ENCODE data around the gene TMEM132D. TPM values are rescaled to one million over a fixed set of nuclear protein-coding genes. Genes with fewer than 3 reads are reported as not detected.

The TMEM132D gene
- total RNA-seq, 2 donors from 2014 or later: not detected

- H3K36me3 ChIP-seq: no peaks in the 10 kb centered on the region
- no peak overlapping the region for H3K4me3 ChIP-seq
- H3K27ac ChIP-seq: no peak overlapping the region
- H3K4me1 ChIP-seq: no peaks in the 10 kb centered on the region
- TF ChIP-seq, protein P1, sequence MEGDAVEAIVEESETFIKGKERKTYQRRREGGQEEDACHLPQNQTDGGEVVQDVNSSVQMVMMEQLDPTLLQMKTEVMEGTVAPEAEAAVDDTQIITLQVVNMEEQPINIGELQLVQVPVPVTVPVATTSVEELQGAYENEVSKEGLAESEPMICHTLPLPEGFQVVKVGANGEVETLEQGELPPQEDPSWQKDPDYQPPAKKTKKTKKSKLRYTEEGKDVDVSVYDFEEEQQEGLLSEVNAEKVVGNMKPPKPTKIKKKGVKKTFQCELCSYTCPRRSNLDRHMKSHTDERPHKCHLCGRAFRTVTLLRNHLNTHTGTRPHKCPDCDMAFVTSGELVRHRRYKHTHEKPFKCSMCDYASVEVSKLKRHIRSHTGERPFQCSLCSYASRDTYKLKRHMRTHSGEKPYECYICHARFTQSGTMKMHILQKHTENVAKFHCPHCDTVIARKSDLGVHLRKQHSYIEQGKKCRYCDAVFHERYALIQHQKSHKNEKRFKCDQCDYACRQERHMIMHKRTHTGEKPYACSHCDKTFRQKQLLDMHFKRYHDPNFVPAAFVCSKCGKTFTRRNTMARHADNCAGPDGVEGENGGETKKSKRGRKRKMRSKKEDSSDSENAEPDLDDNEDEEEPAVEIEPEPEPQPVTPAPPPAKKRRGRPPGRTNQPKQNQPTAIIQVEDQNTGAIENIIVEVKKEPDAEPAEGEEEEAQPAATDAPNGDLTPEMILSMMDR (IDR thresholded peaks at IDR 0.05): no peak
- no peaks in the 10 kb centered on the region for H3K27me3 ChIP-seq
- no peak for DNase-seq (ENCODE audit: low spot score)
- no peaks in the 10 kb centered on the region for H3K9me3 ChIP-seq
These were observed 288.8 kb downstream of the TMEM132D start for GRCh38 chr12:129615001-129615400.

DNA sequence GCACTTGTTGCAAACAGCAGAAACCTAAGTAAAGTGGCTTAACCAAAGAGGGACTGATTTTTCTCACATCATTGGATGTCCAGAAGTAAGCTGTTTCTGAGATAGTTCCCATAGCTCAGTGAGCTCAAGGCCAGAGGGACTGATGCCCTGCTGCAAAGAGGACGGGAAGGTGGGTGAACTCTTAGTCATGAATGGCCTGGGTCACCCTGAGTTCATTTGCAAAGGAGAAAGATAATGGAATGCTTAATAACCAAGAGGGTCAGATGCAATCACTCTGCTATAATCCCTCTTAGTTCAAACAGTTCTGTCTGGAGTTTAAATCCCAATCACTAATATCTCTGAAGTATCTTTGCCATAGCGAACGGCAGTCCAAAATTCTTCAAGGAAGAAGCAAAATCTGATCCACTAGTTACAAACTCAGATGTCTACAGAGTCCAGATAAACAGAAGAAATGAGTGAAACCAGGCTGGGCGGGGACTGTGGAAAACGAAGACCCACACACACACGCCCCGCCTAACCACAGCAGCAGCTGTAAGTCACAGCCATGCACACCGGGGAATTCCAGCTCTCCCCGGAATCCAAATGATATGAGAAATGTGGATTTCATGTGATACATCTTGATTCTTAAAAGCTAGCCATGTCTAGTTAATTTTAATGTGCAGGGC, 289.5 kb downstream of the TMEM132D start:
- Histone ChIP-seq H3K4me3 (no peak overlapping the region), H3K27me3 (no peaks in the 10 kb centered on the region), H3K27ac (no peak overlapping the region), H3K9me3 (no peaks in the 10 kb centered on the region), H3K36me3 (no peaks in the 10 kb centered on the region), H3K4me1 (no peaks in the 10 kb centered on the region)
- TF ChIP-seq, protein P1 (IDR thresholded peaks at IDR 0.05): no peak
- no peak for DNase-seq (ENCODE audit: low spot score)

DNA sequence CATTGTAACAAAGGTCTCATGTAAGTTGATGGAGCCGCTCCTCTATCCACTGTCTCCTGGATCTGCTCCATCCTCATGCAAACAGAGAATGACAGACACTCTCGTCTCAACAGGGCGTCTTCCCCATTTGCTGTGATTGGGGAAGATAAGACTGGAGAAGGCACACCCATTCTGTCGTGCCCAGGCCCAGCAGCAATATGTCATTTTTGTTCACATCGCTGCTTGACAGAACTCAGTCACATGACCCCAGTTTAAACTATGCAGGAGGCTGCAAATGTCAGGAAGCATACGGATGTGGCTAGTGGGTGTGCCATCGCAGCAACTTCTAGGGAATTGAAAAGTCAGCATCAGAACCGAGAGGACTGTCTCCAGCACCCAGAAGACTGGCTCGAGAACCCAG, 290.5 kb downstream of the TMEM132D start:
- H3K36me3 ChIP-seq: no peaks in the 10 kb centered on the region
- H3K27ac ChIP-seq: no peak overlapping the region
- no peaks in the 10 kb centered on the region for H3K4me1 ChIP-seq
- TF ChIP-seq, protein P1 (IDR thresholded peaks at IDR 0.05): no peak
- H3K27me3 ChIP-seq: no peaks in the 10 kb centered on the region
- DNase-seq (ENCODE audit: low spot score): no peak
- no peak overlapping the region for H3K4me3 ChIP-seq
- no peaks in the 10 kb centered on the region for H3K9me3 ChIP-seq

- H3K27me3 ChIP-seq: no peaks in the 10 kb centered on the region
- no peak for DNase-seq (ENCODE audit: low spot score)
- H3K4me1 ChIP-seq: no peaks in the 10 kb centered on the region
These were observed 293.2 kb downstream of the TMEM132D start for GRCh38 chr12:129610601-129611120.

DNA sequence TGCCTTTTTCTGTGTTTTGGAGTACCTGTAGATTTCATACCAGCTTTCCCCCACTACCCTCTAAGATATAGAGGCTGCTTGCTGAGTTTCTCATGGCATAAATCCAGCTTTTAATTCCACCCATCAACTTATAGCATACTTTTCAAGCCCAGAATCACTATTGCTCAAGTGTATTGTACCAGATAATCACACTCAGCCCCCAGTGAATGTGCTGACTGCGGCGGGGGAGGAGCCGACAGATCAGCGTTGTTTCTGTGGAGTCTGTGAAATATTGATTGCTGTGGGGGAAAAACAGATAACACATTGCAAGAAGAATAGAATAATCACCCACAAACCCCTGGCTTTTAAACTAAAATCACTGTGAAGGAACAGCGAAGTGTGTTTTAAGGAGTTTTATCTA, 296.1 kb downstream of the TMEM132D start:
- Histone ChIP-seq H3K9me3 (no peaks in the 10 kb centered on the region), H3K27me3 (no peaks in the 10 kb centered on the region), H3K36me3 (no peaks in the 10 kb centered on the region), H3K27ac (no peak overlapping the region), H3K4me1 (no peaks in the 10 kb centered on the region), H3K4me3 (no peak overlapping the region)
- DNase-seq (ENCODE audit: low spot score): no peak
- TF ChIP-seq, protein P1 (IDR thresholded peaks at IDR 0.05): no peak

More at GRCh38 chr12:129610601-129611120, 293.2 kb downstream of the TMEM132D start:
- Histone ChIP-seq H3K27ac (no peak overlapping the region), H3K4me3 (no peak overlapping the region), H3K9me3 (no peaks in the 10 kb centered on the region), H3K36me3 (no peaks in the 10 kb centered on the region)
- TF ChIP-seq, protein P1 (IDR thresholded peaks at IDR 0.05): no peak

- Histone ChIP-seq H3K27ac (no peak overlapping the region), H3K36me3 (no peaks in the 10 kb centered on the region), H3K4me3 (no peak overlapping the region), H3K27me3 (no peaks in the 10 kb centered on the region), H3K4me1 (no peaks in the 10 kb centered on the region), H3K9me3 (no peaks in the 10 kb centered on the region)
- DNase-seq (ENCODE audit: low spot score): no peak
- TF ChIP-seq, protein P1 (IDR thresholded peaks at IDR 0.05): no peak
These were observed 296.5 kb downstream of the TMEM132D start for GRCh38 chr12:129607301-129607700.
